ENCODE measurements around the gene PGM1.

Gene PGM1

GRCh38 chr1:63693944-63694571, 100.8 kb downstream of the PGM1 start:
- no peak for DNase-seq

- peak in 17 of 58 donors; percentile 3 to 79 (median 20) for DNase-seq
These were observed 105.0 kb downstream of the PGM1 start for GRCh38 chr1:63698001-63698838.

DNA sequence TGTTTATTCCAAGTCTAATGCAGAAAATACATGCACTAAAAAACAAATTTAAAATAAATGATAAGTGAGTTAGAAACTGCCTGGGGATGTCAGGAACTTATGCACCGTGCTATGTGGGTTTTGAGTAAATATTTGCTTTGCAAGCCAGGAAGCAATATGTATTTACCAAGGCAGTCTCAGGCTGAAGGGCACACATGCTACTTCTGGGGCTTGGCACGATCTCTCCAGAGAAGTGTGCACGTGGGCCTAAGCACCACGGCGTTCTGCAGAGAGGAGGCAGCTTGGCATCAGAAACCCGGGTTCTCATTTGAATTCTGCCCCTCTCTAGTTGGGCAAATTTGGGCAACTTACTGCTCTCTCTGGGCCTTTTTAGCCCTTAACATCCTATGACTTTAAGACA, 108.0 kb downstream of the PGM1 start:
- no peak for DNase-seq

GRCh38 chr1:63703701-63704107, 110.5 kb downstream of the PGM1 start:
- DNase-seq, result no peak

DNA sequence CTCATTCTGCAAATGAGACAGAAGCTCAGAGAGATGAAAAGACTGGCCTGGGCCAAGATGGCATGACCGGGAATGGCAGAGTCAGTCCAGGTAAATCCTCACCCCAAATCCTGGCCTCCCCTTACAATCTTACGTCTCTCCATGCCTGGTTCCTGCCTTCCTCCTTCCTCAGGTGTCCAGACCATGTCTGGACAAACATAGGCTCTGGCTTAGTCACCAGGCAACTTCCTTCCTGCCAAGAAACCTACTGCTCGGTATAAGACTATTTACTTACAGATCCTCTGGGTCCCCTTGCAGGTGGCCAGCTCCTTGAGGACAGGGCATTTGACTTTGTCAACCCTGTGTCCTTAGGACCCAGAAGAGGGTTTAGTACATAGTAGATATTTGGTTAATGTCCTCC, 111.2 kb downstream of the PGM1 start:
- DNase-seq, result no peak

DNA sequence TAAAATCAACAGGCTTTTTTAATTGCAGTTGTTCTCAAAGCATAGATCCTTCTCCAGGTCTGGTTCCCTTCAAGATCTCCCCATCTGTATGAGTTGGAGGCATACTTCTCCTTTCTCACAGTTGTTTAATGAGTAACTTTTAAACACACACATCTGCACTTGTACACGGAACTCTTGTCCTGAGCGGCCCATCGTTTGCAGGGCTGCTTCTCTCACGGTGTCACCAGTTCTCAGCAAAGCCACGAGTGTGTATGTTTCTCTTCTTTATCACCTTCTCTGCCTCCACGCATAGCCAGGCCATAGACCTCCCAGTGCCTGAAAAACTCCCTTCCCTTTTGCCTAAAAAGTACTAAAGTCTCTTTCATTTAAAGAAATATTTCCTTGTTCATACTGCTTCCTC, 111.9 kb downstream of the PGM1 start:
- DNase-seq, result no peak

- no peak for DNase-seq
These were observed 116.1 kb downstream of the PGM1 start for GRCh38 chr1:63709267-63709828.

Measured in anterior cingulate cortex (tissue), 58 donors.